ENCODE data around the gene GDF9.
A peak's percentile ranks its signal among the peaks of the same experiment; 100 is the strongest.
"Not testable (repeated sequence)": the region's sequence is repeated elsewhere in the genome, so short reads cannot be mapped to it uniquely, and the experiment has no call there.

Gene GDF9

GRCh38 chr5:132872788-132873118, 6.5 kb upstream of the GDF9 start:
- DNase-seq = no peak

GRCh38 chr5:132871459-132872284, 5.4 kb upstream of the GDF9 start:
- no peak for DNase-seq

- DNase-seq = no peak
These were observed 4.5 kb upstream of the GDF9 start for GRCh38 chr5:132870801-132871200.

- no peak for DNase-seq
These were observed 2.5 kb upstream of the GDF9 start for GRCh38 chr5:132868754-132869153.

GRCh38 chr5:132867046-132867451, 780 bp upstream of the GDF9 start:
- DNase-seq = no peak

GRCh38 chr5:132865668-132866341, 464 bp downstream of the GDF9 start:
- no peak for DNase-seq

- no peak for DNase-seq
These were observed 5.5 kb downstream of the GDF9 start for GRCh38 chr5:132860742-132861141.

GRCh38 chr5:132859889-132860437, 6.3 kb downstream of the GDF9 start:
- no peak for DNase-seq

- DNase-seq = no peak
These were observed 10.3 kb downstream of the GDF9 start for GRCh38 chr5:132856011-132856410.

- DNase-seq = not testable (repeated sequence)
These were observed 11.3 kb downstream of the GDF9 start for GRCh38 chr5:132854992-132855391.

- DNase-seq = no peak
These were observed 12.0 kb downstream of the GDF9 start for GRCh38 chr5:132854301-132854700.

- no peak for DNase-seq
These were observed 12.5 kb downstream of the GDF9 start for GRCh38 chr5:132853790-132854189.

GRCh38 chr5:132853323-132853722, 12.9 kb downstream of the GDF9 start:
- no peak for DNase-seq

GRCh38 chr5:132850066-132850465, 16.2 kb downstream of the GDF9 start:
- no peak for DNase-seq

GRCh38 chr5:132849347-132849746, 16.9 kb downstream of the GDF9 start:
- no peak for DNase-seq

- no peak for DNase-seq
These were observed 18.0 kb downstream of the GDF9 start for GRCh38 chr5:132848270-132848669.

- DNase-seq = peak; percentile 18
These were observed 25.0 kb downstream of the GDF9 start for GRCh38 chr5:132841305-132841704.

GRCh38 chr5:132840896-132841295, 25.4 kb downstream of the GDF9 start:
- no peak for DNase-seq

GRCh38 chr5:132840313-132840712, 26.0 kb downstream of the GDF9 start:
- no peak for DNase-seq

- DNase-seq = no peak
These were observed 26.6 kb downstream of the GDF9 start for GRCh38 chr5:132839426-132840301.

GRCh38 chr5:132838516-132839282, 27.6 kb downstream of the GDF9 start:
- no peak for DNase-seq

- DNase-seq = no peak
These were observed 28.4 kb downstream of the GDF9 start for GRCh38 chr5:132837868-132838267.
